HG02970 (cell line): ENCODE results near the gene ENO3.
A peak's percentile ranks its signal among the peaks of the same experiment; 100 is the strongest.

ENCODE experiments used
- ATAC-seq: cut with Tn5 transposase; IDR thresholded peaks from one replicate; pipeline ENCODE4 v1.9.1; 2021; ENCODE audit warnings: mild to moderate bottlenecking, moderate library complexity, moderate number of reproducible peaks; ENCODE audit not compliant: unreplicated experiment, low FRiP score

ENO3 gene

DNA sequence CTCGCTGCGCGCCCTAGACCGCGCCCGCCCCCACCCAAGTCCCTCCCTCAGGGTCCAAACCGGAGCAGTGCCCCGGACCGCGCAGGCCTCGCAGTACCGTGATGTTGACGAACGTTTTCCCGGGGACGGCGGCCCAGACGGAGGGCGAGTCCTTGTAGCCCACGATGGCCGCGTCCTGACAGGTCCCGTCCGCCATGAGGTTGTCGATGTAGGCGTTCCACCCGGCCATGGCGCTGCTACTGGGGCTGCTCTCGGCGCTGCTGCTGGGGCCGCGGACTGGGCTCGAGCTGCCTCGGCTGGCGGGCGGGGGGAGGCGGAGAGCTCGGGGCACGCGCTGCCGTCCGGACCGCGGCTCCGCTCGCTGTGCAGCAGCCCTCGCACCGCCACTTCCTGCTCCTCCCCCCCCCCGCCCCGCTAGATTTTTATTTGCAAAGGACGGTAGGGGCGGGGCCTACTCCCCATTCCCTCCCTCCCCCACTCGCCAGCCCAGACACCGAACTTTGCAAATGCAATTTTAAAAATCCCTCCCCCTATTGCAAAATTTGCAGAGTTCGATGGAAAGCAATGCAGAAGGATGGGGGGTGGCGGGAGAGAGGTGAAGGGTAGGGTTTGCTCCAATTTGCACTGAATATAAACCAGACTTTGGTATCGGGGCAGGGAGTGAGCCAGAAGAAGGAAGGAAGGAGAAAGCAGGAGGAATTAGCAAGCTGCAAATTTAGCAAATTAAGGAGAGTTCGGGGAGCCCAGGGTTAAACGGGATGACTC lies 2.6 kb upstream of the ENO3 start, which contains the start of gene PFN1:
TSS of gene PFN1 (minus strand) at position 365 of the 765 bp plus-strand sequence. CDS start at position 229, 136 bp downstream.
- peak; percentile 25 for ATAC-seq

DNA sequence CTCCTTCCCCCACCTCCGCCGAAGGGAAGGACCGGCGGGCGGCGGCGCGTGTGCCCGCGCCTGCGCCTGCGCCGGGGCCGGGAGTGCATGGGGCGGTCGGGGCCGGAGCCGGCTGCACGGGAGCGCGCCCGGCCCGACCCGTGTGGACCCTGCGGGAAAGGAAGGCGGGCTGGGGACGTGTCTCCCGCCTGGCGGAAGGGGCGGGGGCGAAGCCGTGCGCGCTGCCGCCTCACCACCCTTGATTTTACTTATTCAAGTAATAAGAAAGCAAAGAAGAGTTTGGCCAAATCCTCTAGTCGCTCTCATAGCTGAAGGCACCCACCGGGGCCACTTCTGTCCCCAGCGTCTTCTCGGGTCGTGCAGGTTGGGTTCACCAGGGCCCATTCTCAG lies 2.0 kb upstream of the ENO3 start:
- ATAC-seq: peak; percentile 33

DNA sequence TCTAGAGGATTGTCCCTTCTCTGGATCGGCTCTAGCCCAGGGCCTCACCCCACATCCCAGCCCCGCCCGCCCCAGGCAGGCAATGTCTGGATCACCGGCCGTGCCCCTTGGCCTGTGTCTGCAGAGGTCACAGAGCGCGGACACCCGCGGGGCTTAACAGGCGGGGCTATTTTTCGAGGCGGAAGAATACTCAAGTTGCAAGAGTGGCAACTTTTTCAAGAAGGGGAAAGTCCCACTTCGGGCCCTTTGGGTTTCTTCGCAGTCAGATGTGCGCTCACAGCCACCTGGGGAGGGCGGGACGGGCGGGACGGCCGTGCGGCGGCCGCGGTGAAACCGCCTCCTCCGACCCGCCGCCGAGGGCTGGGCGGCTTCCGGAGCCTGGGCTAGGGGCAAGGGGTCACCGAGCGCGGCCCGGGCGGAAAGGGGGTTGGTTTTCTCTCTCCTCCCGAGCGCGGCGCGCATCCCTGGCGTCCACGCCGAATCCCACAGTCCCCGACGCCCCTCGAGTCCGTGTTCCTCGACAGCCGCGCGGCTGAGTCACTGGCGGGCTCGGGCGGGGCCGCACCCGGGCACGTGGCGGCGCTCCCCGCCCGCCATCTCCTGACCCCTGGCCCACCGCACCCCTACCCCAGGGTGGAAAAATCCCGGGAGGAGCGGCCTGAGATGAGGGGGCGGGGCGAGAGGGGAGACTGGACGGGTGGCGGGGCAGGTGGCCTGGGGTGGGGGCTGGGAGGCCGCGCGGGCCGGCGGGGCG lies 1.4 kb upstream of the ENO3 start:
- peak; percentile 31 for ATAC-seq

DNA sequence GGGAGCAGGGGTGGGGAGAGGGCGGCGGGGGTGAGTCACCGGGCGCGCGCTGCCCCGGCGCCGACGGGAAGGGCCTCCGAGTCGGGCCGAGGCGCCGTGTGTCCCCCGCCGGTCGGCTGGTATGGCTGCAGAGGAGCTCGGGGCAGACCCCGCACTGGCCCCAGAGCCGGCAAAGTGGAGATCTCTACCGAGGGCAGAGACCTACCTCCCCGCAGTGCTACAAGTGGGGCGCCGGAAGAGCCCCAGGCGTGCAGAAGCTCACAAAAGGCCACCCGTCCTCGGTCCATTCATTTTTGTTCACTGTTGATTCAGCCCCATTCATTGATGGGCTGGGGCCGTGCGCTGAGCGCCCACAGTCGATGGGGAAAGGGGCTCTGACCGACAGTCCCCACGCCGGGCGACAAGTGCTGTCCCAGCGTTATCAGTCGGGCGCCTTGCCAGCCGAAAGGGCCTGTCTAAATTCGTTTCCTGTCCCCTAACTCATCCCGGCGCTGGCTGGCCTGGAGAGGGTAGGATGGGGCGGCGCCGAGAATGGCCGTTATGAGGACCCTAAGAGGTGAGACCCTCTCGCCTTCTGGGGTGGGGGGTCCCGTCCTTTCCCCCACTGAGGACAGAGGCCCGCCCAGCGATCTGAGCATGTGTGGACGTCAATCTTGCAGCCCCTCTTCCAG lies 709 bp upstream of the ENO3 start:
- ATAC-seq: peak; percentile 5

DNA sequence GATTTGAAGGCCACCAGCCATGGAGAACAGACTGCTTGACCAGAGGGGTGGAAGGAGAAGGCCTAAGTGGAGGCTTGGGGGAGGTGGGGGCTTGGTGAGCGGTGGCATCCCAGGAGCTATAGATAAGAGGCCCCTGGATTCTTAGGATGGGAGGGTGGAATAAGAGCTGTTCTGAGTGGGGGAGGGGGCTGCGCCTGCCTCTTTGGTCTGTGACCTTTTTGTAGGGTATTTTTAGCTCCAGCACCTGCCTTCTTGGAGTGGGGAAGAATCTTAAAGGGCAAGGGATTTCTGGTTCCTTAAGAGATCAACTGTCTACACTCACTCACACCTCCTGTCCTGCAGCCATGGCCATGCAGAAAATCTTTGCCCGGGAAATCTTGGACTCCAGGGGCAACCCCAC lies 567 bp downstream of the ENO3 start:
- no peak for ATAC-seq

DNA sequence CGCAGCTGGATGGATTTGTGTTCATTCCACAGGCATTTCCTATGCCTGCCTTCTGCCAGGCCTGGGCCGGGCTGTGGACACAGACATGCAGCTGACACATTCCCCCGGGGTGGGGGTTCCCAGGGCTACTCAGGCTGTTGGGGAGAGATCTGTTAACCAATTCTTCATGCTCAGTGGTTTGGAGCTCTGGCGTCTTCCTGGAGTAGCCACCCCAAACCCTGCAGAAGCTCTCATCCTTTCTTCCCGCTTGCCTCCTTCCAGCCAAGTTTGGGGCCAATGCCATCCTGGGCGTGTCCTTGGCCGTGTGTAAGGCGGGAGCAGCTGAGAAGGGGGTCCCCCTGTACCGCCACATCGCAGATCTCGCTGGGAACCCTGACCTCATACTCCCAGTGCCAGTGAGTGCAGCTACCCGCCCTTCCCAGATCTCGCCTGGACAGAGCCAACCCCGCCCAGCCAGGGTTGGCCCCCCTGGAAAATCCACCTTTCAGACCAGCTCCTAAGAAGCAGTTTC lies 2.6 kb downstream of the ENO3 start:
- no peak for ATAC-seq

DNA sequence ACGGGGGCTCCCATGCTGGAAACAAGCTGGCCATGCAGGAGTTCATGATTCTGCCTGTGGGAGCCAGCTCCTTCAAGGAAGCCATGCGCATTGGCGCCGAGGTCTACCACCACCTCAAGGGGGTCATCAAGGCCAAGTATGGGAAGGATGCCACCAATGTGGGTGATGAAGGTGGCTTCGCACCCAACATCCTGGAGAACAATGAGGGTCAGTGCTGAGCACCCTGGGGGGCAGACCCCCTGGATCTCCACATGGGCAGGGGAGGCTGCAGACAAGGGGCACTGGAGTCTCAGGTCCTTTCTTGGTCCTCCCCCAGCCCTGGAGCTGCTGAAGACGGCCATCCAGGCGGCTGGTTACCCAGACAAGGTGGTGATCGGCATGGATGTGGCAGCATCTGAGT lies 4.2 kb downstream of the ENO3 start:
- no peak for ATAC-seq

DNA sequence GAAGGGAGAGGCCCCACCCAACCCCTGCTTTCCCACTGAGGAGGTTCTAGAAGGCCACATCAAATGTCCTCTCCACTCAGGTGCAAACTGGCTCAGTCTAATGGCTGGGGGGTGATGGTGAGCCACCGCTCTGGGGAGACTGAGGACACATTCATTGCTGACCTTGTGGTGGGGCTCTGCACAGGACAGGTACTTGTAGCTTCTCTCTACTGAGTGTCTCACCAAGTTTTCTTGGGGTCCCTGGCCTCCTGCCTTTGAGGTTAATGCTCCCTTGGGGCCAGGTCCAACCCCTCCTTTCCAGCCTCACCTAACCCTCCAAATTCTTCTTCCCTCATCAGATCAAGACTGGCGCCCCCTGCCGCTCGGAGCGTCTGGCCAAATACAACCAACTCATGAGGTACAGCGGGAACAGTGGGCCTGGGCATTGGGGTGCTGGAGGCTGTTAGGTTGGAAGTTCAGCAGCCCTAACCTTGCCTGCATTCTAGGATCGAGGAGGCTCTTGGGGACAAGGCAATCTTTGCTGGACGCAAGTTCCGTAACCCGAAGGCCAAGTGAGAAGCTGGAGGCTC lies 5.7 kb downstream of the ENO3 start:
- ATAC-seq: no peak

DNA sequence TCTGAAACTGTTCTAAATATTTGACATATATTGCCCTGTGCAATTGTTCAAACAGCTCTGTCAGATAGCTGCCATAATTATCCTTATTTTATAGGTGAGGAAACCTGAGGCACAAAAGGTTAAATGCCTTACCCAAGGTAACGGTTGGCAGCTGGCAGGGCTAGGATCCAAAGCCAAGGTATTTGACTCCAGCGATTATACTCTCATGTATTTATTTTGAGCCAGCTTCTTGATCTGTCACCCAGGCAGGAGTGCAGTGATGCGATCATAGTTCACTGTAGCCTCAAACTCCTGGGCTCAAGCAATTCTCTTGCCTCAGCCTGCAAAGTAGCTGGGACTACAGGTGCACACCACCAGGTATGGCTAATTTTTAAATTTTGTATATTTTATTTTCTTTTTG lies 7.2 kb downstream of the ENO3 start:
- ATAC-seq: no peak

DNA sequence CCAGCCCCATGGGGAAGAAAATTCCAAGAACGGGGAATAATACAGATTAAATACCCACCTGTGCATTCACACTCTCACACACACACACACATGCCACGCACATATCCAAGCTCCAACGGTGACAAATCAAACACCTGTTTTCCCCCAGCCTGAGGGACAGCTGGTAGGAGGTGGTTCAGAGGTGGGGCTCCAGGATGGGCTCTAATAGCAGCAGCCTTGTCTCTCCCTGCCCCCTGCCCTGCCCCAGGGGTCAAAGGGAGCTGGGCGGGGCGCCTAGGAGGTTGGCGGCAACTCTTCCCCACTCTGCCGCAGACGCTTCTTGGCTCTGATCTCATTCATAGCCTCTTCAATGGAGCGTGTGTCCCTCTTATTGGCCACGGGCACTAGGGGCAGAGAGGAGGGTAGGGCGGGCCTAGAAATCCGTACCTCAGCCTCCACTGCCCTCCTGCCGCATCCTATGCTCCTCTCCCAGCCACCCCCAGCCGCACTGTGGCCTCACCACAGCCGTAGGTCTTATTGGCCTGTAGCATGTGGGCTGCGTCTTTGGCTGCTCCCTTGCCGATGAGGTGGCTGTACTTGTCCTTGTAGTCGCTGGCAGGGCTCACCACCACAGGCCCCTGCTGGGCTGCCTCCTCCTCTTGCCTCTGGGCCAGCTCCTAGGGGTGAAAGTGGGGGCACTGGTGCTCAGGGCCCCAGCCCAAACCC lies 8.5 kb downstream of the ENO3 start:
- ATAC-seq: no peak

DNA sequence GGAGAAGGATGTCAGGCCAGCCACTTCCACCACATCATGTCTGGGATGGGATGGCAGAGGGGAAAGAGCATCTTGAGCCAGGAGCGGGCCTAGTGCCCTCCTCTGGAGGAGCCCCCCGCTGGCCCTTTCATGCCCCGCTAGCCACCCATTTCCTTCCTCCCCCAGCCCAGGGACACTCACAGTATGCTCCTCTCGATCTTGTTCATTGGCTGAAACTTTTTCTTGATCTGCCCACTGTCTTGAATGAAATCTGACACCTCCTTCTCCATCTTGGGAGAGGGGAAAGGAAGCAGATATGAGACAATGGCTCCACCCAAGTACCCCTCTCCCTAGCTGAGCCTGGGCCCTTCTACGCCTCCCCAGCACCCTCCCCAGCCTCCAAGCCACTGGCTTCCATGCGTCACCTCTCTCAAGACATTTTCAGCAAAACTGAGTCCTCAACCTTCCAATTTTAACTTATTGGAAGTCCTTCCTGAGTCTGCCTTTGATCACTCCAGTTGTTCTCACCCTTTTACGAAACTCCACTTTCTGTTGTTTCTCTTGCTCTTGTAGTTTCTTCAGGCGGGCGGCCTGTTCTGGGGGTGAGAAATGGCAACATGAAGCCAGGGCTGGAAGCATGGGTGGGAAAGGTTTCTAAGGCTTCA lies 9.5 kb downstream of the ENO3 start:
- ATAC-seq: no peak

DNA sequence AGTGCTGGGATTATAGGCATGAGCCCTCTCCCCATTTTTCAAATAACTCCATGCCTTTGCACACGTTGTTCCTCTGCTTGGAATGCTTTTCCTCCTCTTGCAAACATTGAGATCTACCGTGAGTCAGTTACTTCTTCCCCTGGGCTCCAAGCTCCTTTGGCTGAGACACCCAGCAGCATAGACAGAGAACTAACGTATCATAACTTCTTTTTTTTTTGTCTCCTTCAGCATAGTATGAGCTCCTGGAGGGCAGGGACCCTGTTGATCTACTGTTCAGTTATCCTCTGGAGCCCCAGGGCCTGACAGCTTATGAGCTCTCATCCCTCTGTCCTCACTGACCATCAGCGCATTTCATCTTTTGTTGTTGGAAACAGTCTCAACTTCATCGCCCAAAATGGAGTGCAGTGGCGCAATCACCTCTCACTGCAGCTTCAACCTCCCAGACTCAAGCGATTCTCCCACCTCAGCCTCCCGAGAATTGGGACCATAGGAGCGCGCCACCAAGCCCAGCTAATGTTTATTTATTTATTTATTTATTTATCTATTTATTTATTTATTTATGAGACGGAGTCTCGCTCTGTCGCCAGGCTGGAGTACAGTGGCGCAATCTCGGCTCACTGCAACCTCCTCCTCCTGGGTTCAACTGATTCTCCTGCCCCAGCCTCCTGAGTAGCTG lies 14.5 kb downstream of the ENO3 start:
- ATAC-seq: no peak

DNA sequence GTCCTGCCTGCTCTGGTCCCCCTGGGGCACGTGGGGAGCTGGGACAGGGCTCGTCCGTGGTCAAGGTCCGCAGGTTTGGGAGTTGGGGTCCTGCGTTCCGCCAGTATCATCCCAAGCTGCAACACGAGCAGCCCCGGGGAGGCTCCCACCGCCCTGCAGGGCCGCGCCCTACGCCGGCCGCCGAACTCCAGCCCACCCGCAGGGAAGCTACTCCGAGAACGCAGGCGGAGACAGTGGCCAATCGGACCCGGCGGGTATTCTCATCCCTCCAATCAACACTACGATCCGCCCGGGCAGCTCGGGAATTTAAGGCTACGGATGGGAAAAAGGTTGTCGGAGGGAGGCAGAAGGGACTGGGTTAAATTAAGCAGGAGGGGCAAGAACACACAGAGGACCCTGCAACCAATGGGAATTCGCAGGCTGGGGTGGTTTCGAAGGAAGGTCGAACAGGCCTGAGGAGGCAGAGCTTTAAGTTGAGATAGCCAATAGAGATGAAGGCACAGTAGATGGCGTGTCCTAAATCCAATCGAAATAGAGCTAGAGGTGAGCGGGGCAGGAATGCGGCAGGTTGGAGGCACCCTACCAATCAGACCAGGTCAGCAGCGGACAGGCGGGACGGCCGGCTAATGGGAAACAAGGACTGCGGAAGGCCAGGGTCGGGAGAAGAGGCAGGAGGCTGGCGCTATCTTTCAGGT lies 16.1 kb downstream of the ENO3 start:
- peak; percentile 82 for ATAC-seq

DNA sequence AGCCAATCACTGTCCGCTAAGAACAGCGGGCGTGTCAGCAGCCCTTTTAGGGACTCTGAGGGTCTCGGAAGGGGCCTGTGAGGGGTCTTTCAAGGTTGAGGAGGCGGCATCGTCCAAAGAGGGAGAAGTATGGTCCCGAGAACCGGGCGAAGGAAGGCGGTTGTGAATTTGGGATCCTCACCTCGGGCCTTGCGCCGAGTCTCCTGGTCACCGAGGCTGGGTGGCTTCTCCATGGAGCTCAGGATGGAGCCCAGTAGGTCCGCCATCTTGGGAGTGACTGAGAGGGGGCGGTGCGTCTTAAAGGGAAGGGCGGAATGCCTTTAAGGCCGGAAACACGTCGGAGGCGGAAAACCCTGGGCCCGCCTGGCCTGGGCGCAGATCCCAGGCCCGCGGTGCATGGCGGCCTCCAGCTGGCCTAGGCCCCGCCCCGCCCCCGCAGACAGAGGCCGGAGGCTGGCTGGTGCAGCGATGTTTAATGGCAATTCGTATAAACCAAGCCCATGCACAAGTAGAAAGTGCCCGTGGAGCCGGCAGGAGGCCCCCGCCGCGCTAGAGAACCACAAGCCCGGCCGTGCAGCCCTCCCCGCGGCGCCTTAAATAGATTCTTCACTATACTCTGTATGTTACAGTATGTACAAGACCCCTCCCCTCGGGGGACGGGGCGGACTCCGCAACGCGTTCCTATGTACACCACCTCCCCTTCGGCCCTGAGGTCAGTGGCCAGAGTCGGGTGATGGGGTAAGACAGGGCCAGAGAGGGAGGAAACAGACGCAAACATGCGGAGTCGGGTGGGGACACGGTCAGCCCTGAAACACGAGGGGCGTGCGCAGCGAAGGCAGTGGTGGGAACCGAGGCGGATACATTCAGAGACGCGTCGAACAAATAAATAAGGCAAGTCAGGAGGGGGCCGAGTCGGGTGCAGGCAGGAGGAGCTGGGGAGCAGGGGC lies 16.9 kb downstream of the ENO3 start, which contains the start of gene SPAG7:
TSS of gene SPAG7 (minus strand) at position 279 of the 947 bp plus-strand sequence. CDS start at position 266, 13 bp downstream.
- peak; percentile 58 for ATAC-seq

DNA sequence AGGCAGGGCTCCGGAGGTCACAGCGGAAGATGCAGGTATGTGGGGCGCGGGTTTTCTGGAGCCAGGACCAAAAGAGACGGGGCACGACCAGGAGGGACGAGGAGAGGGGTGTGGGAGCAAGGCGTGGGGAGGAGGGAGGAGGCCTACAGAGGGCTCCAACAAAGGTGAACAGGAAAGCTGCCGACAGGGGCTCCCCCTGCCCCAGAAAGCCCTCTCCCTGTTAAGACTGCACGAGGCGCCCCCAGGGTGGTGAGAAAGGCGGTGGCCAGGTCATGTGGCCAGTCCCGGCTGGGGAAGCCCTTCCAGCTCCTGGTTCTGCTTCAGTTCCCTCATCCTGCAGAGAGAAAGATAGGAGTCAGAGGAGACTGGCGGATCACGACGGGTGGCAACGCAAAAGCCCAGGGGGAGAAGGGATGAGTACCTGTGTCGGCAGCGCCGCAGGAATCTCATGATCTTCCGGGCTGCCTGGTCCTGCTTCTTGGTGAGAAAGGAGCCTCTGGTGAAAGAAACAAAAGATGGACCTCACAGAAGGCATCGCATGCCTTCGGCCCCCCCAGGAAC lies 17.6 kb downstream of the ENO3 start:
- no peak for ATAC-seq

DNA sequence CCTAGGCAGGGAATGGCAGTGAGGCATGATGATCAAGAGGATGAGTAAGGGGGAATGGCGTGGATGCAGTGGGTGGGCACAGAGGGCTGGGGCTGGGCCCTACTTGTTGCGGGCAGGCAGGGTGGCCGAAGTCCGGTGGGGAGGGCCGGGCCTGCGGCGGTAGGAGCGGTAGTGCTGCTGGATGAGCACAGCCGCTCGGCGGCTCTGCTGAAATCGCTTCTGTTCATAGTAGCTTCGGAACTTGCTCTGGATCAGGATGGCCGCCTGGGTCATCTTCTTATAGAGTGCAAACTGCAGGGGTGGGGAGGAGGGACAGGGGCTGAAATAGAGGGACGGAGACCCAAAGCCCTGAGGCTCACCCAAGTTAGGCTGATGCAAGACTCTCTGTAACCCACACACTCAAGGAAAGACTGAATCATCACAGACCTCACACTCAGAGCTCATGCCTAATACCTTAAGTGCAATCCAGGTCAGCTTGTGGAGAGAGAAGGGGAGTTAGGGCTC lies 18.2 kb downstream of the ENO3 start:
- ATAC-seq: no peak
